Ishikawa (cell line): ENCODE measurements around the gene TRIO.

Experiments
- CEBPB ChIP-seq: IDR thresholded peaks from 2 replicates; pipeline ENCODE4 v1.6.1; 2012
- CREB1 ChIP-seq: IDR thresholded peaks from 2 replicates; pipeline ENCODE4 v1.6.1; 2012; ENCODE audit warnings: low read depth
- EGR1 ChIP-seq: IDR thresholded peaks from 2 replicates; pipeline ENCODE4 v1.6.1; 2012
- EP300 ChIP-seq: IDR thresholded peaks from 2 replicates; pipeline ENCODE4 v1.6.1; 2012; ENCODE audit warnings: borderline replicate concordance
- FOXM1 ChIP-seq: IDR thresholded peaks from 2 replicates; pipeline ENCODE4 v1.6.1; 2012; ENCODE audit warnings: low read depth, borderline replicate concordance
- MAX ChIP-seq: IDR thresholded peaks from 2 replicates; pipeline ENCODE4 v1.6.1; 2012
- NFIC ChIP-seq: IDR thresholded peaks from 2 replicates; pipeline ENCODE4 v1.6.1; 2012
- RAD21 ChIP-seq: IDR thresholded peaks from 2 replicates; pipeline ENCODE4 v1.6.1; 2012; ENCODE audit warnings: low read depth
- REST ChIP-seq: IDR thresholded peaks from 2 replicates; pipeline ENCODE4 v1.6.1; 2012; ENCODE audit warnings: low read depth, mild to moderate bottlenecking
- TAF1 ChIP-seq: IDR thresholded peaks from 2 replicates; pipeline ENCODE4 v1.6.1; 2012; ENCODE audit warnings: low read depth, mild to moderate bottlenecking
- TCF12 ChIP-seq: IDR thresholded peaks from 2 replicates; pipeline ENCODE4 v1.6.1; 2012; ENCODE audit warnings: low read depth
- TEAD4 ChIP-seq: IDR thresholded peaks from 2 replicates; pipeline ENCODE4 v1.6.1; 2012
- USF1 ChIP-seq: IDR thresholded peaks from 2 replicates; pipeline ENCODE4 v1.6.1; 2012
- YY1 ChIP-seq: IDR thresholded peaks from 2 replicates; pipeline ENCODE4 v1.6.1; 2012; ENCODE audit warnings: low read depth
- ZBTB7A ChIP-seq: IDR thresholded peaks from 2 replicates; pipeline ENCODE4 v1.6.1; 2012; ENCODE audit warnings: low read depth

The TRIO gene

GRCh38 chr5:14156650-14157492 is 13.7 kb downstream of the TRIO start:
- TF ChIP-seq CREB1 (no peak), REST (no peak), RAD21 (no peak), USF1 (no peak), TAF1 (no peak), NFIC (no peak), ZBTB7A (no peak), TCF12 (no peak), YY1 (no peak), FOXM1 (no peak), CEBPB (no peak; the same call in 1 of the 2 replicates), EP300 (no peak), MAX (no peak), TEAD4 (no peak), EGR1 (no peak)

GRCh38 chr5:14157493-14157782 is 14.3 kb downstream of the TRIO start:
- no peak for TF ChIP-seq YY1
- no peak for TF ChIP-seq EP300
- no peak for TF ChIP-seq TCF12
- no peak for TF ChIP-seq REST
- TF ChIP-seq CEBPB, result no peak
- no peak for TF ChIP-seq ZBTB7A
- TF ChIP-seq TAF1, result no peak
- no peak for TF ChIP-seq NFIC
- TF ChIP-seq CREB1, result no peak
- no peak for TF ChIP-seq RAD21
- no peak for TF ChIP-seq EGR1
- TF ChIP-seq MAX, result no peak
- TF ChIP-seq USF1, result no peak
- TF ChIP-seq FOXM1, result no peak
- no peak for TF ChIP-seq TEAD4

- no peak for TF ChIP-seq MAX
- TF ChIP-seq EGR1, result no peak
- no peak for TF ChIP-seq TEAD4
- TF ChIP-seq CEBPB, result no peak
- TF ChIP-seq YY1, result no peak
- no peak for TF ChIP-seq NFIC
- no peak for TF ChIP-seq FOXM1
- no peak for TF ChIP-seq RAD21
- no peak for TF ChIP-seq USF1
- TF ChIP-seq TCF12, result no peak
- no peak for TF ChIP-seq EP300
- TF ChIP-seq ZBTB7A, result no peak
- TF ChIP-seq CREB1, result no peak
- no peak for TF ChIP-seq REST
These were observed 15.9 kb downstream of the TRIO start for GRCh38 chr5:14158890-14159666.
